ENCODE measurements around the gene PELI1. TPM values are rescaled to one million over a fixed set of nuclear protein-coding genes. Genes with fewer than 3 reads are reported as not detected.

Gene PELI1
- 61.0 and 65.1 TPM in 2 replicates for total RNA-seq (2021)
- long read RNA-seq, transcript PELI1-201 (7 exons, 3,750 nt) = major isoform, 115 of 178 reads
- long read RNA-seq, transcript PELI1-204 (3 exons, 602 nt) = minor isoform, 9 of 178 reads
- long read RNA-seq, partial matches to known transcripts = 11 of 178 reads
- long read RNA-seq, other reads (novel, unspliced or antisense) = 43 of 178 reads

DNA sequence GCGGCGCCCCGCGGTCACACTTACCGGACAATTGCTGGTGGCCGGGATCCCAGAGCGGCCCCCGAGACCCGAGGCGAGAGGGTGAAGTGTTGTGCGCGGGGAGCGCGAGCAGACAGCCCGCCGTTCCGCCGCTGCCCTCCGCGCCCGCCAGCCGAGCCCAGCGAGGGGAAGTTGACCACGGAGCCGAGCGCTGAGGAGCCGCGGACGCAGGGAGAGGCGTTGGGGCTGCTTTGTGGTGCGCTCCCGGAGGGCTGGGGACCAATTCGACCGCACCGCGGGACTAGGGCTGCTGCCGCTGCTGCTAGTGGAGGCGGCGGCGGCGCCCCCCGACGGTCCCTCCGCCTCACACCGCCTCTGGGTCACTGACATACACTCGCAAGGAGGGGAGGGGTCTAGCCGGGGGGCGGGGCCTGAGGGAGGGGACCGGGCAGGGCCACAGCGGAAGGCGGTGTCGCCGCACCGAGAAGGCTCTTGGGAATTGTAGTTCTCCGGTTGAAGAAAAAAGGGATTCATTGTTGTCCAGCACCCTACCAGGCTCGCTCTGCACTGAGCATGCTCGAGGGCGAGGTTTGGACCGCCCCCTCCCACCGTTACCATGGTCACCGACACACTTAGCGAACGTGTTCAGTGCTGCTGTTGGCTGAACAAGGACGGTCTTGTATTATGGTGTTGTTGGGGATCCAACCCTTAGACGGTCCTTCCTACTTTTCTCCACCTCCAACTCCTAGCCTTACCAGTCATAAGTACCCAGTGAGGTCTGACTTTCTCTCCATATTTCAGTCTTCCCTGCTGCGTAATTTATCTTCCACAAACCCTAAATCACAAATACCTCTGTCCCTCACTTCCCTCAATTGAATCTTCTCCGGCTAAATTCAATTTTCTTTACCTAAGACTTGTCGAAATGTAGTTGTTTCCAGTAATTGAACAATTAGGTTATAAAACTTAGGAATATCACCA, at the start of gene PELI1:
PELI1 (minus strand) TSS at position 364 of the 957 bp plus-strand sequence. CDS start 36,110 bp downstream, outside the sequence.
- Mint-ChIP-seq H3K4me1 (peaks cover 28 to 29% of the 10 kb centered on the region in 2 experiments), H3K9me3 (no peaks in the 10 kb centered on the region; a peak in 2 of 5 replicates), H3K27me3 (ENCODE audit: low read depth) (no peaks in the 10 kb centered on the region), H3K36me3 (ENCODE audit: insufficient read depth in 1 of 3, low read depth in 3 of 3) (peaks cover 0 to 7% (median 6%) of the 10 kb centered on the region in 3 experiments; a peak in 5 of 7 replicates), H3K27ac (peak within 1 kb of the TSS; percentile 88 to 97 (median 90); a peak in 6 of 7 replicates), H3K4me3 (peak within 1 kb of the TSS; percentile 84 to 97)
- Histone ChIP-seq H2AFZ (ENCODE audit: low read length) (peak within 1 kb of the TSS; percentile 65), H4K5ac (ENCODE audit: insufficient read length, low read depth, low read length) (no peak within 1 kb of the TSS), H2BK120ac (ENCODE audit: low read depth, low read length, poor library complexity, severe bottlenecking) (no peak within 1 kb of the TSS), H3K9ac (ENCODE audit: extremely low read depth, insufficient read length, low read length) (peak within 1 kb of the TSS; percentile 76), H4K20me1 (ENCODE audit: control insufficient read depth, insufficient read depth, insufficient read length) (no peaks in the 10 kb centered on the region), H4K8ac (replicated peaks; ENCODE audit: insufficient read length, low read depth, low read length) (no peak within 1 kb of the TSS), H3K9me3 (ENCODE audit: control insufficient read depth, low read depth, low read length) (no peaks in the 10 kb centered on the region), H3K27ac (ENCODE audit: insufficient read length, low read depth, low read length) (no peak within 1 kb of the TSS), H3K18ac (ENCODE audit: insufficient read length, low read depth, low read length) (peak within 1 kb of the TSS; percentile 61), H2AK5ac (ENCODE audit: insufficient read length, low read length) (no peak within 1 kb of the TSS), H3K56ac (ENCODE audit: insufficient read length, low read depth, low read length) (no peak within 1 kb of the TSS), H3K23ac (ENCODE audit: insufficient read length, low read depth, low read length) (no peak within 1 kb of the TSS), H3K23me2 (ENCODE audit: insufficient read length, low read depth, low read length, poor library complexity, severe bottlenecking) (peaks cover 2% of the 10 kb centered on the region), H2BK5ac (ENCODE audit: insufficient read length, low read length) (no peak within 1 kb of the TSS), H3K27me3 (ENCODE audit: insufficient read depth, low read length) (no peaks in the 10 kb centered on the region), H3K14ac (ENCODE audit: insufficient read depth, low read length) (peak within 1 kb of the TSS; percentile 77), H3K79me2 (ENCODE audit: insufficient read depth, low read length) (peaks cover 16% of the 10 kb centered on the region; the same call in 1 of the 2 replicates), H4K91ac (ENCODE audit: insufficient read length, low read depth, low read length) (no peak within 1 kb of the TSS), H3K4ac (ENCODE audit: low read depth, low read length) (no peak within 1 kb of the TSS), H3T11ph (ENCODE audit: low read length) (no peak within 1 kb of the TSS), H2BK20ac (ENCODE audit: low read depth, low read length, poor library complexity, severe bottlenecking) (no peak within 1 kb of the TSS), H3K4me1 (ENCODE audit: insufficient read depth, low read length) (peaks cover 3% of the 10 kb centered on the region; the same call in 1 of the 2 replicates), H3K79me1 (ENCODE audit: insufficient read depth, low read depth, low read length, poor library complexity, severe bottlenecking) (no peaks in the 10 kb centered on the region), H3K4me2 (ENCODE audit: insufficient read depth, insufficient read length, low read length) (peak within 1 kb of the TSS; percentile 89), H2BK15ac (ENCODE audit: low read depth, low read length) (no peak within 1 kb of the TSS), H2BK12ac (ENCODE audit: insufficient read length, low read depth, low read length) (no peak within 1 kb of the TSS)
- TF ChIP-seq, protein P1, sequence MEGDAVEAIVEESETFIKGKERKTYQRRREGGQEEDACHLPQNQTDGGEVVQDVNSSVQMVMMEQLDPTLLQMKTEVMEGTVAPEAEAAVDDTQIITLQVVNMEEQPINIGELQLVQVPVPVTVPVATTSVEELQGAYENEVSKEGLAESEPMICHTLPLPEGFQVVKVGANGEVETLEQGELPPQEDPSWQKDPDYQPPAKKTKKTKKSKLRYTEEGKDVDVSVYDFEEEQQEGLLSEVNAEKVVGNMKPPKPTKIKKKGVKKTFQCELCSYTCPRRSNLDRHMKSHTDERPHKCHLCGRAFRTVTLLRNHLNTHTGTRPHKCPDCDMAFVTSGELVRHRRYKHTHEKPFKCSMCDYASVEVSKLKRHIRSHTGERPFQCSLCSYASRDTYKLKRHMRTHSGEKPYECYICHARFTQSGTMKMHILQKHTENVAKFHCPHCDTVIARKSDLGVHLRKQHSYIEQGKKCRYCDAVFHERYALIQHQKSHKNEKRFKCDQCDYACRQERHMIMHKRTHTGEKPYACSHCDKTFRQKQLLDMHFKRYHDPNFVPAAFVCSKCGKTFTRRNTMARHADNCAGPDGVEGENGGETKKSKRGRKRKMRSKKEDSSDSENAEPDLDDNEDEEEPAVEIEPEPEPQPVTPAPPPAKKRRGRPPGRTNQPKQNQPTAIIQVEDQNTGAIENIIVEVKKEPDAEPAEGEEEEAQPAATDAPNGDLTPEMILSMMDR (conservative IDR thresholded peaks at IDR 0.05) = no peak; the same call in 1 of the 3 replicates
- WGBS (ENCODE audit: extremely low coverage, insufficient read length, low lambda C conversion rate) = 100% methylated on average over 2 of the region's 68 CpGs
- peak; percentile 100 for DNase-seq

All from H9 (cell line).